K562 (cell line): ENCODE data around the gene RITA1. TPM values are rescaled to one million over a fixed set of nuclear protein-coding genes. Genes with fewer than 3 reads are reported as not detected.

Experiments used
- ARNT ChIP-seq, 2 experiments: fragments of 450-650 bp; IDR thresholded peaks; 2 replicates each; pipeline ENCODE4 v1.6.1; 2016; ENCODE audit warnings: mild to moderate bottlenecking in 1 of 2
- CREB3L1 ChIP-seq: fragments of 450-650 bp; IDR thresholded peaks from 2 replicates; pipeline ENCODE4 v1.6.1; 2014; ENCODE audit warnings: low read depth, mild to moderate bottlenecking, moderate library complexity, borderline replicate concordance
- MAFG ChIP-seq: fragments of 450-650 bp; conservative IDR thresholded peaks from 2 replicates; pipeline ENCODE4 v1.6.1; 2016; ENCODE audit warnings: missing genetic modification characterization, missing compliant biosample characterization
- NELFE ChIP-seq: IDR thresholded peaks from 2 replicates; pipeline ENCODE4 v1.6.1; 2011; ENCODE audit warnings: mild to moderate bottlenecking; ENCODE audit not compliant: insufficient read depth, insufficient read length
- SUPT5H ChIP-seq: fragments of 450-650 bp; IDR thresholded peaks from 2 replicates; pipeline ENCODE4 v1.6.1; 2016
- ZNF134 ChIP-seq: fragments of 250-450 bp; sonication (Bioruptor Pico); conservative IDR thresholded peaks from 2 replicates; pipeline ENCODE4 v1.4.0; 2020
- ZNF316 ChIP-seq: fragments of 450-650 bp; IDR thresholded peaks from 2 replicates; pipeline ENCODE4 v1.6.1; 2016
- ZNF318 ChIP-seq, 2 experiments: fragments of 450-650 bp; IDR thresholded peaks; 2 replicates each; pipeline ENCODE4 v1.6.1; 2016; ENCODE audit warnings: mild to moderate bottlenecking in 2 of 2, borderline replicate concordance in 1 of 2, low read depth in 1 of 2, moderate library complexity in 1 of 2
- polyA plus RNA-seq, 8 experiments: library from polyadenylated mRNA; depleted of rRNA in 4 of 8; stranded (reverse) in 5 of 8; unstranded in 3 of 8; fragments of >200 nt; fragmentation: Nextera tagmentation in 2 of 8; fragmentation: Illumina TruSeq in 1 of 8; extraction: Ambion mirVana in 2 of 8; extraction: Trizol in 1 of 8; gene quantifications; 2 replicates each; pipeline versions ENCODE4 v1.2.1 to v1.2.3, GENCODE V29; 2011 to 2014; ENCODE audit warnings: inconsistent platforms in 1 of 8, missing spikeins in 1 of 8
- total RNA-seq, 7 experiments: library from RNA; depleted of rRNA in 6 of 7; stranded (reverse); fragments of >200 nt in 6 of 7; fragmentation: Illumina TruSeq in 2 of 7; extraction: Trizol in 2 of 7; gene quantifications; 2 replicates each; pipeline versions ENCODE4 v1.2.1 to v1.2.3, GENCODE V29; 2011 to 2021; ENCODE audit warnings: low replicate concordance in 1 of 7
- TF ChIP-seq, protein P1 (sequence below): fragments of 450-650 bp; IDR thresholded peaks from one replicate; pipeline ENCODE4 v1.6.1; 2018; ENCODE audit warnings: mild to moderate bottlenecking, moderate library complexity; ENCODE audit not compliant: partially characterized antibody
- TF ChIP-seq, protein P2 (sequence below): fragments of 450-650 bp; IDR thresholded peaks from 2 replicates; pipeline ENCODE4 v1.7.0; 2016; ENCODE audit warnings: borderline replicate concordance

RITA1 gene
- total and polyA plus RNA-seq, 9 of the 15 experiments (the other 6 are each of a cell fraction or from before 2014, with no cell fraction given) = 2.8 to 40.4 (median 18.0) TPM

DNA sequence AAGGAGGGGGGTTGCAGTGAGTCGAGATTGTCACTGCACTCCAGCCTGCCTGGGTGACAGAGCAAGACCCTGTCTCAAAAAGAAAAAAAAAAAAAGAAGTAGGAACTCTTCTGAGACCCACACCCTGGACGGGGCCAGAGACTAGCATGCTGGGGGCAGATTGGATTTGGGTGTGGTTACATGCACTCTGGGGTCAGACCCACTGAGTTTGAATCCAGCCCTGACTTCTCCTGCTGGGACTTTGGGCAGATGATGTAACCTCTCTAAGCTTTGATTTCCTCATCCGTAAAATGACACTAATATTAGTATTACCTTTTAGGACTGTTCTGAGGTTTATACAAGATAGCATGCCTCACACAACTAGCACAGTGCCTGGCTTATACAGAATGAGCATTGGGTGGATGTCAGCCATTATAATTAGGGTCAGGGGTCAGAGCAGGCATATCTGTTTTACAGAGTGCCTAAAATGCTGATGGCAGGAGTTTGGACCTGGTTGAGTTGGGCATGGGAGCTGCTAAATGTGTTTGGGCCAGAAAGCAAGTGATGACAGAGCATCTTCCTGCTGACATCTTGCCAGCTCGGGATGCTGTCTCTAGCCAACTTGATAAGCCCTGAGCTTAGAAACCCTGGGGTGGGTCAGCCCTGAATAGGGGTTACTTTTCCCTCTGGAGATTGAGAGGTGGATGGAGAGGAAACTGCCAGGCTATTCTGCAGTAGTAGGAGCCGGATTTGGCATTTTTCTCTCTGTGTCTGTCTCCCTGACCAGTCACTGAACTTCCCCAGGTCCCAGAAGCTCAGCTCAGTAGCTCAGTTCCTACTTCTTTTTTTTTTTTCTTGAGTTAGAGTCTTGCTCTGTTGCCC, 51.2 kb downstream of the RITA1 start (continued):
- TF ChIP-seq ZNF318 (IDR thresholded peaks at IDR 0.05; ENCODE audit: borderline replicate concordance in 1 of 2, low read depth in 1 of 2) (no peak), ZNF134 (peak; percentile 64; the same call in 1 of the 2 replicates), MAFG (peak; percentile 40; the same call in 1 of the 2 replicates), SUPT5H (no peak), NELFE (no peak), ARNT (IDR thresholded peaks at IDR 0.05) (no peak), ZNF316 (peak; percentile 31; the same call in 1 of the 2 replicates), CREB3L1 (no peak)
- TF ChIP-seq, protein P1, sequence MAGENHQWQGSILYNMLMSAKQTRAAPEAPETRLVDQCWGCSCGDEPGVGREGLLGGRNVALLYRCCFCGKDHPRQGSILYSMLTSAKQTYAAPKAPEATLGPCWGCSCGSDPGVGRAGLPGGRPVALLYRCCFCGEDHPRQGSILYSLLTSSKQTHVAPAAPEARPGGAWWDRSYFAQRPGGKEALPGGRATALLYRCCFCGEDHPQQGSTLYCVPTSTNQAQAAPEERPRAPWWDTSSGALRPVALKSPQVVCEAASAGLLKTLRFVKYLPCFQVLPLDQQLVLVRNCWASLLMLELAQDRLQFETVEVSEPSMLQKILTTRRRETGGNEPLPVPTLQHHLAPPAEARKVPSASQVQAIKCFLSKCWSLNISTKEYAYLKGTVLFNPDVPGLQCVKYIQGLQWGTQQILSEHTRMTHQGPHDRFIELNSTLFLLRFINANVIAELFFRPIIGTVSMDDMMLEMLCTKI = no peak
- TF ChIP-seq, protein P2, sequence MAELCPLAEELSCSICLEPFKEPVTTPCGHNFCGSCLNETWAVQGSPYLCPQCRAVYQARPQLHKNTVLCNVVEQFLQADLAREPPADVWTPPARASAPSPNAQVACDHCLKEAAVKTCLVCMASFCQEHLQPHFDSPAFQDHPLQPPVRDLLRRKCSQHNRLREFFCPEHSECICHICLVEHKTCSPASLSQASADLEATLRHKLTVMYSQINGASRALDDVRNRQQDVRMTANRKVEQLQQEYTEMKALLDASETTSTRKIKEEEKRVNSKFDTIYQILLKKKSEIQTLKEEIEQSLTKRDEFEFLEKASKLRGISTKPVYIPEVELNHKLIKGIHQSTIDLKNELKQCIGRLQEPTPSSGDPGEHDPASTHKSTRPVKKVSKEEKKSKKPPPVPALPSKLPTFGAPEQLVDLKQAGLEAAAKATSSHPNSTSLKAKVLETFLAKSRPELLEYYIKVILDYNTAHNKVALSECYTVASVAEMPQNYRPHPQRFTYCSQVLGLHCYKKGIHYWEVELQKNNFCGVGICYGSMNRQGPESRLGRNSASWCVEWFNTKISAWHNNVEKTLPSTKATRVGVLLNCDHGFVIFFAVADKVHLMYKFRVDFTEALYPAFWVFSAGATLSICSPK = no peak
